Measurements from ENCODE around the gene CACNA1G. TPM values are rescaled to one million over a fixed set of nuclear protein-coding genes. Genes with fewer than 3 reads are reported as not detected.

CACNA1G gene
- total RNA-seq, 1 donor from 2014 or later, result 0.21 TPM

DNA sequence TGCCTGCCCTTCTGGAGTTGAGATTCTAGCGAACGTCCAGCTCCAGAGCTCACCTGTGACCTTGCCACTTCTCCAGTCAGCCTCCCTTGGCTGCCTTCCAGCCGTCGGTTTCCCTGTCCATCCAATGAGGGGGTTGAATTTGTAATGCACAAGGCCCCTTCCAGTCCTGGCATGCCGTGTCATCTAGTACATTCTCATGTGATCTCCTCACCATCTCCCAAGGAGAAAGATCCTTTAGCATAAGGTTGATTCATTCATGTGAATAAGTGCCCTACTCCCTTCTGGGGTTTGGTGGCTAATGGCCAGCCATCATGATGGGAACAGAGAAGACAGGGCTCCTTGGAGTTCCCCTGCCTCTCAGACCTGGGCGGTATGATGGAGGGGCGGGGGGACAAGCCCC lies 55.3 kb downstream of the CACNA1G start:
- Histone ChIP-seq H3K36me3 (no peaks in the 10 kb centered on the region), H3K27me3 (ENCODE audit: low read depth) (peaks cover under 1% of the 10 kb centered on the region), H3K4me3 (no peak overlapping the region), H3K4me1 (no peaks in the 10 kb centered on the region), H3K27ac (no peak overlapping the region), H3K9me3 (no peaks in the 10 kb centered on the region)
- ATAC-seq, result no peak
- intact Hi-C loops (cut with DNase I), result no loop called here
- DNase-seq, result no peak
- TF ChIP-seq, protein P1, sequence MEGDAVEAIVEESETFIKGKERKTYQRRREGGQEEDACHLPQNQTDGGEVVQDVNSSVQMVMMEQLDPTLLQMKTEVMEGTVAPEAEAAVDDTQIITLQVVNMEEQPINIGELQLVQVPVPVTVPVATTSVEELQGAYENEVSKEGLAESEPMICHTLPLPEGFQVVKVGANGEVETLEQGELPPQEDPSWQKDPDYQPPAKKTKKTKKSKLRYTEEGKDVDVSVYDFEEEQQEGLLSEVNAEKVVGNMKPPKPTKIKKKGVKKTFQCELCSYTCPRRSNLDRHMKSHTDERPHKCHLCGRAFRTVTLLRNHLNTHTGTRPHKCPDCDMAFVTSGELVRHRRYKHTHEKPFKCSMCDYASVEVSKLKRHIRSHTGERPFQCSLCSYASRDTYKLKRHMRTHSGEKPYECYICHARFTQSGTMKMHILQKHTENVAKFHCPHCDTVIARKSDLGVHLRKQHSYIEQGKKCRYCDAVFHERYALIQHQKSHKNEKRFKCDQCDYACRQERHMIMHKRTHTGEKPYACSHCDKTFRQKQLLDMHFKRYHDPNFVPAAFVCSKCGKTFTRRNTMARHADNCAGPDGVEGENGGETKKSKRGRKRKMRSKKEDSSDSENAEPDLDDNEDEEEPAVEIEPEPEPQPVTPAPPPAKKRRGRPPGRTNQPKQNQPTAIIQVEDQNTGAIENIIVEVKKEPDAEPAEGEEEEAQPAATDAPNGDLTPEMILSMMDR (IDR thresholded peaks at IDR 0.05), result no peak

DNA sequence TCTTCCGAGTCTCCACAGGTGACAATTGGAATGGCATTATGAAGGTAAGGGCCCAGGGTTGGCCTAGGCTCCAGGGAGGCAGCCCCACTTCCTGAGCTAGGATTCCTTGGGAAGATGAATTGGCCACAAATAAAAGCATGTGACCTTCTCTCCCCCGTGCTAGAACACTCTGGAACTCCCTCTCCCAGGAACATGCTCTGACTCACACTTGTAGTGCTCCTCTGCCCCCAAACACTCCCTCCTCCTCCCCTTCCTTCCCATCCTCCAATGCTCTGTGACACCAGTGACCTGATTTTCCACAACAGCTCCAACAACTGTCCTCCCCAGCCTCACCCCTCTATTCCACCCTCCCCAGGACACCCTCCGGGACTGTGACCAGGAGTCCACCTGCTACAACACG lies 57.8 kb downstream of the CACNA1G start:
- Histone ChIP-seq H3K4me1 (no peaks in the 10 kb centered on the region), H3K4me3 (no peak overlapping the region), H3K9me3 (no peaks in the 10 kb centered on the region), H3K27me3 (ENCODE audit: low read depth) (peaks cover 3% of the 10 kb centered on the region), H3K36me3 (no peaks in the 10 kb centered on the region), H3K27ac (no peak overlapping the region)
- intact Hi-C loops (cut with DNase I), result no loop called here
- TF ChIP-seq, protein P1 (IDR thresholded peaks at IDR 0.05), result no peak
- DNase-seq, result no peak
- ATAC-seq, result no peak

DNA sequence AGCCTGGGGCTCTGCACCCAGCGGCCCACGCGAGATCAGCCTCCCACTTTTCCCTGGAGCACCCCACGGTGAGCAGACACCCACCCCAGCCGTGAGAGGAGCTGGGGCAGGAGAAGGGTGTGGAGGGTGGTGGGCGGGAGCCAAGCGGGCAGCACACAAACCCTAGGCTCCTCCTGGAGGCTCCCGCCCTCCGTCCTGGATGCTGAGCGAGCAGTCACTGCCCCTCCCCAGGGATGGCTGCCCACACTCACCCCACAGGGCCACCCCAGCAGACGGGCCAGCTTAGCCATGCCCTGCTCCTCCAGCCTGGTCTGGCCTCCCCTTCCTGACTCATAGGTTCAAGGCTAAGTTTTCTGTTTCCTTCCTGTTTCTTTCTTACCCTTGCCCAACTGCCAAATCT lies 58.4 kb downstream of the CACNA1G start:
- Histone ChIP-seq H3K27me3 (ENCODE audit: low read depth) (peaks cover 3% of the 10 kb centered on the region), H3K27ac (no peak overlapping the region), H3K4me1 (no peaks in the 10 kb centered on the region), H3K4me3 (no peak overlapping the region), H3K9me3 (no peaks in the 10 kb centered on the region), H3K36me3 (no peaks in the 10 kb centered on the region)
- no peak for DNase-seq
- peak; percentile 32 to 54 for ATAC-seq
- TF ChIP-seq, protein P1 (IDR thresholded peaks at IDR 0.05), result no peak
- intact Hi-C loops (cut with DNase I), result no loop called here

DNA sequence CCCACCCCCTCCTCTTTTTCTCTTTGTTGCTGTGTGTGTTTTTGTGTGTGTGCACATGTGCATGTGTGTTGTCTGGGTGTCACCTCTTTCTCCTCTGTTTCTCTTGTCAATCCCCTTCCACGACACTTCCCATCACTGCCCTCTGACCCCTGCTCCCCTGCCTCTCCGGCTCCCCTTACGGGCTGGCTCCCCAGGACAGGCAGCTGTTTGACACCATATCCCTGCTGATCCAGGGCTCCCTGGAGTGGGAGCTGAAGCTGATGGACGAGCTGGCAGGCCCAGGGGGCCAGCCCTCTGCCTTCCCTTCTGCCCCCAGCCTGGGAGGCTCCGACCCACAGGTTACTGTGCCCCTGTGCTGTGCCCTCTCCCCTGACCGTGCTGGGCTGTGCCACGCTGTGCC lies 59.0 kb downstream of the CACNA1G start:
- H3K9me3 ChIP-seq, result no peaks in the 10 kb centered on the region
- no peak overlapping the region for H3K27ac ChIP-seq
- no peak for ATAC-seq
- TF ChIP-seq, protein P1 (IDR thresholded peaks at IDR 0.05), result no peak
- intact Hi-C loops (cut with DNase I), result no loop called here
- DNase-seq, result no peak
- H3K36me3 ChIP-seq, result no peaks in the 10 kb centered on the region
- peaks cover 3% of the 10 kb centered on the region for H3K27me3 ChIP-seq (ENCODE audit: low read depth)
- no peaks in the 10 kb centered on the region for H3K4me1 ChIP-seq
- H3K4me3 ChIP-seq, result no peak overlapping the region

DNA sequence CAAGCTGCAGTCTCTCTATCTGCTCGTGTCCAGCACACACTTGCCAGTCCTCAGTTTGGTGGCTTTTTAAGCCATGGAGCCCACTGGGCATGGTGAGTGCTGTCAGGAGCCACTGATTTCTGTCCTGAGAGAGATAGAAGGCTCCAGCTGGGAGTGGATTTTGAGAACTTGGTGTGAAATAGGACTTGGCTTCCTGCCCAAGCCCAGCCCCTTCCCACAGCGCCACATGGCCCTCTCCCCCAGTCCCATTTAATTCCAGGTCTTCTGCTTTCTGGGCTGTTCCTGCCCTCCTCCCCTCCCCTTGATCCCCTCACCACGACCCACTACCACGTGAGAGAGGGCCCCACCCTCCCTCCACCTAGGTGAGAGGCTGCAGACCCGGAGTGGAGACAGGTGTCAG lies 59.7 kb downstream of the CACNA1G start:
- Histone ChIP-seq H3K27ac (no peak overlapping the region), H3K4me1 (no peaks in the 10 kb centered on the region), H3K36me3 (no peaks in the 10 kb centered on the region), H3K9me3 (no peaks in the 10 kb centered on the region), H3K27me3 (ENCODE audit: low read depth) (peaks cover 3% of the 10 kb centered on the region), H3K4me3 (no peak overlapping the region)
- intact Hi-C loops (cut with DNase I), result no loop called here
- no peak for DNase-seq
- no peak for ATAC-seq
- TF ChIP-seq, protein P1 (IDR thresholded peaks at IDR 0.05), result no peak

DNA sequence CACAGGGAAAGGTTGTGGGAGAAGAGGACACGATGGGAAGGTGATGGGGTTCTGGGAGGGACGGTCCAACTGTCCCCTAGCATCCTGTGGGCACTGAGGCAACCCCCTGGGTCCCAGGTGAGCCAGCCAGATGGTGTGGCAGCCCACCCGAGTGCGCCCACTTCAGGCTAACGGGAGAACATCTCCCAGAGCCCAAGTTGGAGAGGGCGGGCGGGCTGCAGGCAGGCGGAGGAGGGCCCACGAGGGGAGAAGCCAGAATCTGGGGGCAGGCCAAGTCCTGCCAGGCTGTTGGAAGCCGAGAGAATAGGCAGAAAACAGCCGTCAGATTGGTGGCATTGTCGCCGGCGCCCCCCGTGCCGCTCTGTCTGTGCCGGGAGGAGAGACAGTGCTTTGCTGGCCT lies 60.3 kb downstream of the CACNA1G start:
- intact Hi-C loops (cut with DNase I), result no loop called here
- no peak overlapping the region for H3K27ac ChIP-seq
- no peaks in the 10 kb centered on the region for H3K9me3 ChIP-seq
- no peak for DNase-seq
- ATAC-seq, result no peak
- H3K4me3 ChIP-seq, result no peak overlapping the region
- H3K4me1 ChIP-seq, result peaks cover 6% of the 10 kb centered on the region
- no peaks in the 10 kb centered on the region for H3K36me3 ChIP-seq
- peaks cover 5% of the 10 kb centered on the region for H3K27me3 ChIP-seq (ENCODE audit: low read depth)
- TF ChIP-seq, protein P1 (IDR thresholded peaks at IDR 0.05), result no peak
